Astrocyte (in vitro differentiated cells and primary cell): ENCODE data around the gene TIMM44. TPM values are rescaled to one million over a fixed set of nuclear protein-coding genes. Genes with fewer than 3 reads are reported as not detected.

Source experiments
- DNase-seq: peaks from one replicate; pipeline ENCODE4 v3.0.0-alpha.2; 2010; ENCODE audit warnings: low read depth
- FAIRE-seq: peaks from 2 replicates; lab custom pipeline; 2011; peaks lifted over from hg19 to GRCh38; lab: Jason Lieb, UNC
- H2AFZ ChIP-seq: 2 replicates; pipeline ENCODE4 v1.6.0; 2012; ENCODE audit warnings: low read depth, low read length, inconsistent platforms
- H3K27ac ChIP-seq: 2 replicates; pipeline ENCODE4 v1.5.1; 2011; ENCODE audit warnings: low read depth, low read length, inconsistent platforms
- H3K27me3 ChIP-seq: 2 replicates; pipeline ENCODE4 v1.6.0; 2011; ENCODE audit warnings: low read length, inconsistent platforms; ENCODE audit not compliant: insufficient read depth
- H3K36me3 ChIP-seq: 2 replicates; pipeline ENCODE4 v1.5.1; 2011; ENCODE audit warnings: low read length, inconsistent platforms; ENCODE audit not compliant: insufficient read depth
- H3K4me1 ChIP-seq: 2 replicates; pipeline ENCODE4 v1.5.1; 2011; ENCODE audit warnings: low read length, inconsistent platforms; ENCODE audit not compliant: insufficient read depth
- H3K4me2 ChIP-seq: 2 replicates; pipeline ENCODE4 v1.6.0; 2012; ENCODE audit warnings: low read length, inconsistent platforms
- H3K4me3 ChIP-seq: 2 replicates; pipeline ENCODE4 v1.5.1; 2011; ENCODE audit warnings: low read depth, mild to moderate bottlenecking, low read length, inconsistent platforms; ENCODE audit not compliant: insufficient read depth
- H3K79me2 ChIP-seq: 2 replicates; pipeline ENCODE4 v1.6.0; 2012; ENCODE audit warnings: mild to moderate bottlenecking, low read length, inconsistent platforms; ENCODE audit not compliant: insufficient read depth
- H3K9ac ChIP-seq: 2 replicates; pipeline ENCODE4 v1.6.0; 2012; ENCODE audit warnings: mild to moderate bottlenecking, low read length, inconsistent platforms
- H3K9me3 ChIP-seq: 2 replicates; pipeline ENCODE4 v1.5.1; 2012; ENCODE audit warnings: low read depth, mild to moderate bottlenecking, low read length, inconsistent platforms; ENCODE audit not compliant: insufficient read depth
- H4K20me1 ChIP-seq: 2 replicates; pipeline ENCODE4 v1.6.0; 2012; ENCODE audit warnings: low read length, inconsistent platforms; ENCODE audit not compliant: insufficient read depth
- H3K27ac Mint-ChIP-seq: one replicate; pipeline ENCODE4 v1.8.0; 2021; ENCODE audit warnings: mild to moderate bottlenecking, mixed read lengths; ENCODE audit not compliant: unreplicated experiment
- H3K27me3 Mint-ChIP-seq: one replicate; pipeline ENCODE4 v1.8.0; 2021; ENCODE audit warnings: low read depth, mixed read lengths; ENCODE audit not compliant: unreplicated experiment
- H3K36me3 Mint-ChIP-seq: one replicate; pipeline ENCODE4 v1.8.0; 2021; ENCODE audit warnings: low read depth, mixed read lengths; ENCODE audit not compliant: unreplicated experiment
- H3K4me1 Mint-ChIP-seq: one replicate; pipeline ENCODE4 v1.8.0; 2021; ENCODE audit warnings: low read depth, mixed read lengths; ENCODE audit not compliant: unreplicated experiment
- H3K4me3 Mint-ChIP-seq: one replicate; pipeline ENCODE4 v1.8.0; 2021; ENCODE audit warnings: mild to moderate bottlenecking, moderate library complexity, mixed read lengths; ENCODE audit not compliant: unreplicated experiment
- H3K9me3 Mint-ChIP-seq: one replicate; pipeline ENCODE4 v1.8.0; 2021; ENCODE audit warnings: mild to moderate bottlenecking, mixed read lengths; ENCODE audit not compliant: unreplicated experiment
- EZH2 ChIP-seq: IDR thresholded peaks from 2 replicates; pipeline ENCODE4 v1.6.1; 2012; ENCODE audit warnings: mild to moderate bottlenecking, low read length, inconsistent platforms; ENCODE audit not compliant: insufficient read depth
- total RNA-seq: library from RNA; stranded (reverse); gene quantifications from 2 replicates; pipeline ENCODE4 v1.2.1, GENCODE V29; 2021
- TF ChIP-seq, protein P1 (sequence below): IDR thresholded peaks from 2 replicates; pipeline ENCODE4 v1.5.1; 2011; ENCODE audit warnings: low read depth, mild to moderate bottlenecking, inconsistent platforms, low read length, moderate library complexity; ENCODE audit not compliant: insufficient read depth

TIMM44 gene
- total RNA-seq, 1 donor from 2014 or later = 71.1 TPM

DNA sequence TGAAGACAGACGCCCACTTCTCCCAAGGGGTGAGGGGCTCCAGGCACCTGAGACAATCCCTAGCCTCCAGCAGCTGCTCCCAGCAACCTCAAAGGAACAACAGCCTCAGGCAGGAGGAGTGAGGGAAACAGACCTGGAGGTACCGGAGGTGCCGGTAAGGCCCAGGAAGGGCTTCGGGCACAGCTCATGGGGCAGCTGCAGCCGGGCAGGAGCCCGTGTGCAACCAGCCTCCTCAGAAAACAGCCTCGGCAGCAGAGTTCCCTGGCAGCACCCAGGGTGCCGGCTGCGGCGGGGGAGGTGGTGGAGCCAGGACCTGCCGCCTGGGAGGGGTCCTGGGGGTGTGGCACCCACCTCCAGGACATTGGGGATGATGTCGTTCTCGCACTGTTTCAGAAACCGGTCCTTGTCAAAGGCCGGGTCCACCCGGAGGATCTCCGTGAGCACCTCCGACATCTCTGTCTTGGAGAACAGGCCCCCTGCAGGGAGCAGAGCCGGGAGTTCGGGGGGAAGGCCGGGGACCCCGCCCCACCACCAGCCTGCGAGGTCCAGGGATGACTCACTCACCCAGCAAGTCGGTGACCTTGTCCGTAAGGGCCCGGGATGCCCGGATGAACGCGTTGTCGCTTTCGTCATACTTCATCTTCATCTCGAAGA lies 11.1 kb downstream of the TIMM44 start:
- no peak overlapping the region for H3K4me3 Mint-ChIP-seq
- H3K4me1 ChIP-seq = peaks cover 26% of the 10 kb centered on the region
- no peak overlapping the region for H3K4me2 ChIP-seq
- H3K4me1 Mint-ChIP-seq = peaks cover 11% of the 10 kb centered on the region
- H3K4me3 ChIP-seq = no peak overlapping the region
- no peak overlapping the region for H3K9ac ChIP-seq
- TF ChIP-seq, protein P1, sequence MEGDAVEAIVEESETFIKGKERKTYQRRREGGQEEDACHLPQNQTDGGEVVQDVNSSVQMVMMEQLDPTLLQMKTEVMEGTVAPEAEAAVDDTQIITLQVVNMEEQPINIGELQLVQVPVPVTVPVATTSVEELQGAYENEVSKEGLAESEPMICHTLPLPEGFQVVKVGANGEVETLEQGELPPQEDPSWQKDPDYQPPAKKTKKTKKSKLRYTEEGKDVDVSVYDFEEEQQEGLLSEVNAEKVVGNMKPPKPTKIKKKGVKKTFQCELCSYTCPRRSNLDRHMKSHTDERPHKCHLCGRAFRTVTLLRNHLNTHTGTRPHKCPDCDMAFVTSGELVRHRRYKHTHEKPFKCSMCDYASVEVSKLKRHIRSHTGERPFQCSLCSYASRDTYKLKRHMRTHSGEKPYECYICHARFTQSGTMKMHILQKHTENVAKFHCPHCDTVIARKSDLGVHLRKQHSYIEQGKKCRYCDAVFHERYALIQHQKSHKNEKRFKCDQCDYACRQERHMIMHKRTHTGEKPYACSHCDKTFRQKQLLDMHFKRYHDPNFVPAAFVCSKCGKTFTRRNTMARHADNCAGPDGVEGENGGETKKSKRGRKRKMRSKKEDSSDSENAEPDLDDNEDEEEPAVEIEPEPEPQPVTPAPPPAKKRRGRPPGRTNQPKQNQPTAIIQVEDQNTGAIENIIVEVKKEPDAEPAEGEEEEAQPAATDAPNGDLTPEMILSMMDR = no peak
- TF ChIP-seq EZH2 = no peak
- H2AFZ ChIP-seq = no peak overlapping the region
- no peaks in the 10 kb centered on the region for H3K79me2 ChIP-seq
- no peaks in the 10 kb centered on the region for H3K9me3 Mint-ChIP-seq
- peaks cover 7% of the 10 kb centered on the region for H3K36me3 Mint-ChIP-seq
- H3K27ac ChIP-seq = no peak overlapping the region
- FAIRE-seq (no peak), DNase-seq (no peak)
- H3K36me3 ChIP-seq = peaks cover 12% of the 10 kb centered on the region
- H4K20me1 ChIP-seq = peaks cover 16% of the 10 kb centered on the region
- no peaks in the 10 kb centered on the region for H3K9me3 ChIP-seq
- H3K27ac Mint-ChIP-seq = no peak overlapping the region
- H3K27me3 Mint-ChIP-seq = no peaks in the 10 kb centered on the region
- H3K27me3 ChIP-seq = no peaks in the 10 kb centered on the region

DNA sequence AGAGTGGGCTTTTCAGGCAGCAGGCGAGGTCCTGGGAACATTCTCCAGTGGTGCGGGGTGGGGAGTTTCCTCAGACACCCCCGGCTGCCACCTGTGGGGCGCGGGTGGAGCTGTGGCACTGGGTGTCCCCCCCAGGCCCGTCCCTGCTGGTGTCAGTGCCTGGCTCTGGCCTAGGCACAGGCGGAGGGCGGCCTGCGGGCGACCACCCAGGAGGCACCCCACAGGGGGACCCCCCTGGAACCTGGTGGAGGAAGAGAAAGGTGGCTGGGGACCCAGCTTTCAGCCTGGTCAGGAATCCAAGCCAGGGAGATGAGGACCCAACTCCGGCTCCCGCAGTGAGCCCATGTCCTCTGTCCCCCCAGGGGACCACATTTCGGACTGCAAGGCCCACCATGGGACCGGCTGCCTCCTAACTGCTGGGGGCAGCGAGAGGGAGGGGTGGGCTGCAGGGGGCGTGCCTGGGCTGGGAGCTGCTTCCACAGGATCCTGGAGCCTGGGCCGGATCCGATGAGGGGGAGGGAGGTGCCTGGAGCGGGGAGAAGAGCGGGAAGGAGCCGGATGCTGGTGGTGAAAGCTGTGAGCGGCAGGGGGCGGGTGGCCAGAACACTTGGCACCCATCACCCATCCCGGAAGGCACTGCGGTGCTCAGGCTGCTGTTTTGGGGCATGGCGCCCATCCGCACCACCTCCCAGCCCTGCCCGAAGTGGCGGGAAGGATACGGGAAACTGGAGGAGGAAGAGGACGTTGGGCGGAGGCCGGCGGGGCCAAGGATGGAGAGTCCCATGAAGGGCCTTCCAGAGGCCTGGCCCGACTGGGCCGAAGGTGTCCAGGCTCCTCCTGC lies 12.0 kb downstream of the TIMM44 start:
- no peaks in the 10 kb centered on the region for H3K27me3 ChIP-seq
- H3K27ac Mint-ChIP-seq = no peak overlapping the region
- no peak overlapping the region for H3K9ac ChIP-seq
- H3K4me3 Mint-ChIP-seq = no peak overlapping the region
- no peak overlapping the region for H3K4me2 ChIP-seq
- H3K36me3 Mint-ChIP-seq = peaks cover 8% of the 10 kb centered on the region
- no peaks in the 10 kb centered on the region for H3K9me3 Mint-ChIP-seq
- no peaks in the 10 kb centered on the region for H3K27me3 Mint-ChIP-seq
- H3K4me1 Mint-ChIP-seq = peaks cover 12% of the 10 kb centered on the region
- peaks cover 9% of the 10 kb centered on the region for H3K36me3 ChIP-seq
- TF ChIP-seq EZH2 = no peak
- TF ChIP-seq, protein P1 = no peak
- H3K79me2 ChIP-seq = no peaks in the 10 kb centered on the region
- no peaks in the 10 kb centered on the region for H3K9me3 ChIP-seq
- peaks cover 28% of the 10 kb centered on the region for H3K4me1 ChIP-seq
- FAIRE-seq (no peak), DNase-seq (no peak)
- H3K4me3 ChIP-seq = no peak overlapping the region
- no peak overlapping the region for H3K27ac ChIP-seq
- H4K20me1 ChIP-seq = peaks cover 16% of the 10 kb centered on the region
- no peak overlapping the region for H2AFZ ChIP-seq
